Gastroesophageal sphincter (tissue), 3 donors: Measurements from ENCODE around the gene LETM1.

Source experiments
- CTCF ChIP-seq, 4 experiments: fragments of 200-600 bp in 2 of 4; fragments of 450-650 bp in 2 of 4; sonication (generic) in 1 of 4; IDR thresholded peaks; one replicate each; pipeline ENCODE4 v1.5.1; 2017 to 2019; ENCODE audit warnings: antibody characterized with exemption in 4 of 4, mild to moderate bottlenecking in 2 of 4, moderate library complexity in 2 of 4
- POLR2A ChIP-seq, 2 donors: fragments of 450-650 bp; IDR thresholded peaks; one replicate each; pipeline ENCODE4 v1.6.1; 2017; ENCODE audit warnings: antibody characterized with exemption in 2 of 2, mild to moderate bottlenecking in 2 of 2, moderate library complexity in 1 of 2

- TF ChIP-seq POLR2A (IDR thresholded peaks at IDR 0.05) (no peak), CTCF (IDR thresholded peaks at IDR 0.05) (no peak)
These were observed 85.1 kb downstream of the LETM1 start for GRCh38 chr4:1770791-1771231.
